Neutrophil (primary cell): Measurements from ENCODE around the gene KIF6.

Experiments used
- H3K27ac ChIP-seq: fragments of 200-600 bp; sonication (generic); 2 replicates; pipeline ENCODE4 v1.5.1; 2016; ENCODE audit warnings: mild to moderate bottlenecking, moderate library complexity
- H3K27me3 ChIP-seq: fragments of 200-600 bp; sonication (generic); 2 replicates; pipeline ENCODE4 v1.6.0; 2016; ENCODE audit warnings: mild to moderate bottlenecking
- H3K36me3 ChIP-seq: fragments of 200-600 bp; sonication (generic); 2 replicates; pipeline ENCODE4 v1.5.1; 2017
- H3K4me1 ChIP-seq, 2 experiments: fragments of 200-600 bp in 1 of 2; sonication (generic) in 1 of 2; 1 replicate in 1 of 2; 2 replicates in 1 of 2; pipeline versions ENCODE4 v1.5.1 to v1.6.1; 2013 to 2016; ENCODE audit warnings: low read depth in 1 of 2, low read length in 1 of 2, mild to moderate bottlenecking in 1 of 2, moderate library complexity in 1 of 2; ENCODE audit not compliant: control insufficient read depth in 1 of 2, insufficient read depth in 1 of 2
- H3K4me3 ChIP-seq, 2 experiments: fragments of 200-600 bp in 1 of 2; sonication (generic) in 1 of 2; 1 replicate in 1 of 2; 2 replicates in 1 of 2; pipeline ENCODE4 v1.5.1; 2013 to 2016; ENCODE audit warnings: low read depth in 1 of 2, low read length in 1 of 2, mild to moderate bottlenecking in 1 of 2, moderate library complexity in 1 of 2
- H3K9me3 ChIP-seq: fragments of 200-600 bp; sonication (generic); 2 replicates; pipeline ENCODE4 v1.5.1; 2016
- TF ChIP-seq, protein P1 (sequence below): fragments of 200-600 bp; sonication (generic); IDR thresholded peaks from 2 replicates; pipeline ENCODE4 v1.5.1; 2016; ENCODE audit warnings: antibody characterized with exemption

KIF6 gene

DNA sequence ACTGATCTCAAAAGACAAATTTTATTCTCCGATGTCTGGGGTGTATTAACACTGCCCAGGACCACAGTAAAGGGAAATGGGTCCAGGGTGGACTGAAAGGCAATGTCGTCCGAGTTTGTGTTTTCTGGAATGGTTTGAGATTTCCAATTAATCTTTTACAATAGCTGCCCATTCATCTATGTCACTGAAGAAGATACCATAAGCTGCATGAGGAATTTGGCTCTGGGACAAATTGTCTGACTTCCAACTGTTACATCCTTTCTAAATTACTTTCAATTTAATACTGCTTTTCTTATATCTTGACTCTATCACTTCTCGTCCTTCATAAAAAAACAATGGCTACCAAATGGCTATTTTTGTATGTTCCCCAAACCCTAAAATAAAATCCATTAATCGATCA, 272.0 kb downstream of the KIF6 start:
- H3K36me3 ChIP-seq: no peaks in the 10 kb centered on the region
- TF ChIP-seq, protein P1, sequence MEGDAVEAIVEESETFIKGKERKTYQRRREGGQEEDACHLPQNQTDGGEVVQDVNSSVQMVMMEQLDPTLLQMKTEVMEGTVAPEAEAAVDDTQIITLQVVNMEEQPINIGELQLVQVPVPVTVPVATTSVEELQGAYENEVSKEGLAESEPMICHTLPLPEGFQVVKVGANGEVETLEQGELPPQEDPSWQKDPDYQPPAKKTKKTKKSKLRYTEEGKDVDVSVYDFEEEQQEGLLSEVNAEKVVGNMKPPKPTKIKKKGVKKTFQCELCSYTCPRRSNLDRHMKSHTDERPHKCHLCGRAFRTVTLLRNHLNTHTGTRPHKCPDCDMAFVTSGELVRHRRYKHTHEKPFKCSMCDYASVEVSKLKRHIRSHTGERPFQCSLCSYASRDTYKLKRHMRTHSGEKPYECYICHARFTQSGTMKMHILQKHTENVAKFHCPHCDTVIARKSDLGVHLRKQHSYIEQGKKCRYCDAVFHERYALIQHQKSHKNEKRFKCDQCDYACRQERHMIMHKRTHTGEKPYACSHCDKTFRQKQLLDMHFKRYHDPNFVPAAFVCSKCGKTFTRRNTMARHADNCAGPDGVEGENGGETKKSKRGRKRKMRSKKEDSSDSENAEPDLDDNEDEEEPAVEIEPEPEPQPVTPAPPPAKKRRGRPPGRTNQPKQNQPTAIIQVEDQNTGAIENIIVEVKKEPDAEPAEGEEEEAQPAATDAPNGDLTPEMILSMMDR: no peak
- H3K9me3 ChIP-seq: no peaks in the 10 kb centered on the region
- H3K27me3 ChIP-seq: no peaks in the 10 kb centered on the region
- no peaks in the 10 kb centered on the region for H3K4me1 ChIP-seq
- no peak overlapping the region for H3K27ac ChIP-seq
- H3K4me3 ChIP-seq: no peak overlapping the region

DNA sequence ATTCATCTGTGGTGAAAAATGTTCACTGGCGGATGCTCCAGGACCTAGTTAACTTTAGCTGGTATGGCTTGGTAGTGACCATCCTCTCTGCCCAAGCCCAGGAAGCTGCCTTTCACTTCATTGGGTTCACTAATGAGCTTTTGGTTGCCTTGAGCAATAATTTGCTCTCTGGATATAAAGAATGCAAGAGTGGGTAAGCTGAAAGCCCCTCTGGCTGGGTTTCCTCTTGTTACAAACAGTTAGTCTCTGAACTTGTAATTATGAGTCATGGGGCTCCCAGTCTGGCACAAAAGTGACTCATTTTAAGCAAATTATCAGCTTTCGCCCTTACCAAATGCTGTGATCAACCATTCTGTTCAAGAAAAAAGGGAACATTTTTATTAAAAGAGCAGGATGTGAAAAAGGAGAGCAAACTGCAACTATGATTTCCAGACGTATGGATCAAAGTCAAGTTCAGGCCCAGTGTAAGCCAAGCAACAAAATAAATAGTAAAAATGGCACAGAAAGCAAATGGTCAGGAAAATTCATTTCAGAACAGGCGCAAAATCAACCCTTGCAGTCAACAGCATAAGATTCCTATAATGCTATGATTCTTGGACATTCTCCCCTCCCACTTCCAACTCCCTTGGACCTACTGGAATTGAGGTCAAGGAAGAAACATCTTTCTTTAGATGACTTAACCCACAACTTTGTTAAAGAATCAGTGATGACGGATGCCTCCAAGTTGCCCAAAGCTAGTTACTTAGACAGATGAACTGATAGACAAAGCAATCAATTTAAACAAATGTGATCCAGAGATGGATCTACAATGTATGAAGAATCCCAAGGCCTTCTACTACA, 272.7 kb downstream of the KIF6 start:
- Histone ChIP-seq H3K27ac (no peak overlapping the region), H3K9me3 (no peaks in the 10 kb centered on the region), H3K4me3 (no peak overlapping the region), H3K27me3 (no peaks in the 10 kb centered on the region), H3K4me1 (no peaks in the 10 kb centered on the region), H3K36me3 (no peaks in the 10 kb centered on the region)
- TF ChIP-seq, protein P1: no peak

DNA sequence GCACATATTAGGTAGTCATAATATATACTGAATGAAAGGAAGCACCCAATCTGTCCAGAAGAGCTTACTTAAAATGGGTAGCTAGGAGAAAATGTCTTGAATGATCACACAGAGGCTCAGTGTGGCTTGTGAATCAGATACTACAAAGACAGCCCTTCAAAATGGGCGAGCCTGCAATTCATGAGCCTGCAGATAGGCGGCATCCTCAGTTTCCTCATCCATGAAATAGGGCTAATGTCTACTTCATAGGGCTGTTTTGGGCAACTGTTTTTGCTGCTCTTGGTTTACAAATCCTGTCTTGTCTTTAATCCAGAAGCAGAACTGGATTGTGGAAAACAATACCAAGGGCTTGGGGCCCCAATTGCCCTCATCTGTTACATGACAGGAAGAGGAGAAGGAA, 273.4 kb downstream of the KIF6 start:
- Histone ChIP-seq H3K27ac (no peak overlapping the region), H3K4me3 (no peak overlapping the region), H3K27me3 (peaks cover 4% of the 10 kb centered on the region), H3K36me3 (no peaks in the 10 kb centered on the region), H3K9me3 (no peaks in the 10 kb centered on the region), H3K4me1 (no peaks in the 10 kb centered on the region)
- TF ChIP-seq, protein P1: no peak

DNA sequence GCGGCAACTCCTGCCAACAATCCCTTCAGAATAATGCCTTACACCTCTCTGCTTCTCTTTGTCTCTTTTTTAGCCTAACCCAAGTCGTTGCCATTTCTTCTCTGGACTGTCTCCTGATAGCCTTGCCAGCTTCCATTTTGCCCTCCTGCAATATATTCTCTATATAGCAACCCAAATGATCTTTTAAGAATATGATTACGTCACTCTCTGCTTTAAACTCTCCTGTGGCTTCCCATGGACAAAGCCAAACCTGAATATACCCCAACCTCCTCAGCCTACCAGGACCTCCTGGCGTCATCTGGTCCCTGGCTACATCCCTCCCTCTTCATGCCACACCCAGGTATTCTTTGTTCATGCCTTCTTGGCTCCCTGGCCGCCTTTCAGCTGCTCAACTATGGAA, 276.2 kb downstream of the KIF6 start:
- Histone ChIP-seq H3K36me3 (no peaks in the 10 kb centered on the region), H3K27me3 (peaks cover 4% of the 10 kb centered on the region), H3K9me3 (no peaks in the 10 kb centered on the region), H3K4me1 (no peaks in the 10 kb centered on the region), H3K4me3 (no peak overlapping the region), H3K27ac (no peak overlapping the region)
- TF ChIP-seq, protein P1: no peak

DNA sequence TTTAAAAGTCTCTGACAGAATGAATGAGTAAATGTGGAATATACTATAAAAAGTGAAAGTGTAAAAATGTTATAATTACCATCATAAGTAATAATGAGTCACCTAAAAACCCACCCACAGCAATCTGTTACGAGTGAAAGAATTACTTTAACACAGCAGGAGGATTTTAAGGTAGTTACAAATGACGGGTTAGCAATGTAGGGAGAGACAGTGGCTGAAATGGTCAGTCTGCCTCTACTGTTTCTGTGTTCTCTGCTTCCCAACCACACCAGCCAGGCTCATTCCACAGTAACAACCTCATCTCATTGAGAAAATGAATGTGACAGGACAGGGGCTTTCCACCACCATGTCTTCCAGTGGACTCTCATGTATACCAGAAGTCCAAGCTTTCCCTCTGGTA, 278.3 kb downstream of the KIF6 start:
- Histone ChIP-seq H3K27ac (no peak overlapping the region), H3K4me3 (no peak overlapping the region), H3K4me1 (no peaks in the 10 kb centered on the region), H3K27me3 (peaks cover 4% of the 10 kb centered on the region), H3K9me3 (no peaks in the 10 kb centered on the region), H3K36me3 (no peaks in the 10 kb centered on the region)
- TF ChIP-seq, protein P1: no peak
